DMS79 treated with DMSO at 0.1 percent for 48 hours (cell line): ENCODE data around the gene HSPA4.
"Not testable (repeated sequence)": the region's sequence is repeated elsewhere in the genome, so short reads cannot be mapped to it uniquely, and the experiment has no call there.

Experiments used
- DNase-seq: peaks from one replicate; lab custom pipeline; 2025; lab: John Stamatoyannopoulos, UW

The HSPA4 gene

GRCh38 chr5:133051542-133052316 lies at the start of gene HSPA4:
HSPA4 (plus strand) TSS chr5:133052013; CDS start chr5:133052251, 238 bp downstream.
- DNase-seq: peak; percentile 84

GRCh38 chr5:133006653-133007052 lies 45.2 kb upstream of the HSPA4 start:
- DNase-seq: no peak

GRCh38 chr5:133008455-133008854 lies 43.4 kb upstream of the HSPA4 start:
- not testable (repeated sequence) for DNase-seq

- no peak for DNase-seq
Observed at GRCh38 chr5:133015466-133015865, 36.3 kb upstream of the HSPA4 start.

- no peak for DNase-seq
Observed at GRCh38 chr5:133017964-133018363, 33.8 kb upstream of the HSPA4 start.

GRCh38 chr5:133019471-133019870 lies 32.3 kb upstream of the HSPA4 start:
- DNase-seq: not testable (repeated sequence)

GRCh38 chr5:133025804-133026663 lies 25.8 kb upstream of the HSPA4 start, which contains the start of gene ZCCHC10:
ZCCHC10 (minus strand) TSS chr5:133026549; CDS start chr5:133026537, 12 bp downstream.
- peak; percentile 72 for DNase-seq

- no peak for DNase-seq
Observed at GRCh38 chr5:133026664-133027153, 25.1 kb upstream of the HSPA4 start.

GRCh38 chr5:133029416-133029815 lies 22.4 kb upstream of the HSPA4 start:
- DNase-seq: no peak

GRCh38 chr5:133030343-133031005 lies 21.3 kb upstream of the HSPA4 start:
- DNase-seq: no peak

- DNase-seq: no peak
Observed at GRCh38 chr5:133032852-133033742, 18.7 kb upstream of the HSPA4 start.

GRCh38 chr5:133034064-133034463 lies 17.7 kb upstream of the HSPA4 start:
- no peak for DNase-seq

- no peak for DNase-seq
Observed at GRCh38 chr5:133035224-133035623, 16.6 kb upstream of the HSPA4 start.

GRCh38 chr5:133036677-133037076 lies 15.1 kb upstream of the HSPA4 start:
- DNase-seq: not testable (repeated sequence)

- DNase-seq: no peak
Observed at GRCh38 chr5:133041157-133041784, 10.5 kb upstream of the HSPA4 start.

GRCh38 chr5:133041910-133042309 lies 9.9 kb upstream of the HSPA4 start:
- DNase-seq: no peak

GRCh38 chr5:133046560-133046959 lies 5.3 kb upstream of the HSPA4 start:
- DNase-seq: not testable (repeated sequence)

GRCh38 chr5:133047404-133047803 lies 4.4 kb upstream of the HSPA4 start:
- no peak for DNase-seq

- no peak for DNase-seq
Observed at GRCh38 chr5:133048993-133049725, 2.7 kb upstream of the HSPA4 start.

GRCh38 chr5:133049726-133050048 lies 2.1 kb upstream of the HSPA4 start:
- DNase-seq: no peak
